Endothelial cell of umbilical vein (primary cell): Measurements from ENCODE around the gene VIT. TPM values are rescaled to one million over a fixed set of nuclear protein-coding genes. Genes with fewer than 3 reads are reported as not detected.

ENCODE experiments used
- BruUV-seq: library from RNA; stranded (reverse); fragments of 400-500 nt; replicated peaks from 2 replicates; lab custom pipeline; 2021; lab: Mats Ljungman, UMichigan
- CTCF ChIA-PET: fragments of 300-600, 350-600 bp; sonication (Branson Sonifier 250); formaldehyde crosslinking; loops from one replicate; lab custom pipeline; 2021; ENCODE audit warnings: antibody characterized with exemption, inconsistent platforms; lab: Charles Lee
- POLR2A ChIA-PET: fragments of 300-600, 350-600 bp; sonication (Branson Sonifier 250); formaldehyde crosslinking; loops from one replicate; lab custom pipeline; 2021; ENCODE audit warnings: antibody characterized with exemption, inconsistent platforms; lab: Charles Lee
- DNase-seq: peaks from one replicate; pipeline ENCODE4 v3.0.0-alpha.2; 2011; ENCODE audit warnings: low read depth, low spot score
- FAIRE-seq: peaks from 2 replicates; lab custom pipeline; 2011; peaks lifted over from hg19 to GRCh38; lab: Jason Lieb, UNC
- H2AFZ ChIP-seq: 2 replicates; pipeline ENCODE4 v1.6.0; 2012; ENCODE audit warnings: low read depth, low read length, control low read depth, inconsistent platforms
- H3K27ac ChIP-seq: 2 replicates; pipeline ENCODE4 v1.5.1; 2011; ENCODE audit warnings: low read depth, mild to moderate bottlenecking, control low read depth, low read length, moderate library complexity; ENCODE audit not compliant: insufficient read depth
- H3K27me3 ChIP-seq, 2 experiments: 2 replicates each; pipeline versions ENCODE4 v1.6.0 to v1.6.1; 2011; ENCODE audit warnings: low read length in 2 of 2, mixed read lengths in 1 of 2; ENCODE audit not compliant: control insufficient read depth in 2 of 2, insufficient read depth in 2 of 2
- H3K36me3 ChIP-seq, 2 experiments: 2 replicates in 1 of 2; 3 replicates in 1 of 2; pipeline ENCODE4 v1.5.1; 2011; ENCODE audit warnings: low read length in 2 of 2, mild to moderate bottlenecking in 1 of 2, moderate library complexity in 1 of 2; ENCODE audit not compliant: control insufficient read depth in 2 of 2, insufficient read depth in 2 of 2; ENCODE audit errors: extremely low read depth in 1 of 2
- H3K4me1 ChIP-seq: 3 replicates; pipeline ENCODE4 v1.5.1; 2011; ENCODE audit warnings: mild to moderate bottlenecking, low read length; ENCODE audit not compliant: control insufficient read depth, insufficient read depth; ENCODE audit errors: extremely low read depth
- H3K4me2 ChIP-seq: 2 replicates; pipeline ENCODE4 v1.6.1; 2011; ENCODE audit warnings: low read length, control low read depth, mixed read lengths; ENCODE audit not compliant: insufficient read depth
- H3K4me3 ChIP-seq, 3 experiments: fragments of 200-600 bp in 1 of 3; sonication (generic), shearing (Covaris generic) in 1 of 3; replicated peaks in 1 of 3; 2 replicates each; pipeline ENCODE4 v1.5.1; 2011 to 2016; ENCODE audit warnings: control low read depth in 3 of 3, low read length in 3 of 3, mild to moderate bottlenecking in 2 of 3, inconsistent platforms in 1 of 3, low read depth in 1 of 3, moderate library complexity in 1 of 3; ENCODE audit not compliant: insufficient read depth in 1 of 3
- H3K79me2 ChIP-seq: 2 replicates; pipeline ENCODE4 v1.6.0; 2012; ENCODE audit warnings: low read length, inconsistent platforms; ENCODE audit not compliant: control insufficient read depth, insufficient read depth
- H3K9ac ChIP-seq: replicated peaks from 2 replicates; pipeline ENCODE3; 2011; ENCODE audit warnings: low read length, control low read depth; ENCODE audit not compliant: insufficient read depth; ENCODE audit errors: extremely low read depth
- H3K9me1 ChIP-seq: replicated peaks from 3 replicates; pipeline ENCODE4 v1.6.0; 2011; ENCODE audit warnings: mild to moderate bottlenecking, low read length; ENCODE audit not compliant: control insufficient read depth, insufficient read depth; ENCODE audit errors: extremely low read depth
- H3K9me3 ChIP-seq: replicated peaks from 2 replicates; pipeline ENCODE4 v1.5.1; 2012; ENCODE audit warnings: low read length, inconsistent platforms; ENCODE audit not compliant: control insufficient read depth, insufficient read depth
- H4K20me1 ChIP-seq: replicated peaks from 2 replicates; pipeline ENCODE3; 2011; ENCODE audit warnings: mild to moderate bottlenecking, low read length; ENCODE audit not compliant: control insufficient read depth, insufficient read depth; ENCODE audit errors: extremely low read depth
- CTCF ChIP-seq, 2 donors: IDR thresholded peaks; 1 replicate in 1 of 2; 2 replicates in 1 of 2; pipeline ENCODE4 v1.5.1; 2011; ENCODE audit warnings: low read length in 2 of 2, mild to moderate bottlenecking in 2 of 2, moderate library complexity in 2 of 2, control low read depth in 1 of 2, inconsistent platforms in 1 of 2, low read depth in 1 of 2; ENCODE audit not compliant: insufficient read depth in 1 of 2; ENCODE audit errors: extremely low read depth in 1 of 2
- EZH2 ChIP-seq: IDR thresholded peaks from 2 replicates; pipeline ENCODE4 v1.6.1; 2012; ENCODE audit warnings: borderline replicate concordance, low read depth, mild to moderate bottlenecking, moderate library complexity, low read length, inconsistent platforms; ENCODE audit not compliant: severe bottlenecking
- FOS ChIP-seq: IDR thresholded peaks from 2 replicates; pipeline ENCODE4 v1.6.1; 2011; ENCODE audit warnings: mild to moderate bottlenecking, low read length, moderate library complexity, borderline replicate concordance; ENCODE audit not compliant: insufficient read depth
- GATA2 ChIP-seq: IDR thresholded peaks from 2 replicates; pipeline ENCODE4 v1.7.0; 2011; ENCODE audit warnings: low read depth, mild to moderate bottlenecking, moderate library complexity, mixed read lengths, low read length; ENCODE audit not compliant: insufficient read length, insufficient read depth
- JUN ChIP-seq: IDR thresholded peaks from 2 replicates; pipeline ENCODE4 v1.6.1; 2011; ENCODE audit warnings: borderline replicate concordance, low read depth; ENCODE audit not compliant: insufficient read length, insufficient read depth
- MYC ChIP-seq: IDR thresholded peaks from one replicate; pipeline ENCODE4 v1.6.1; 2011; ENCODE audit warnings: mild to moderate bottlenecking, low read depth, low read length
- POLR2A ChIP-seq: IDR thresholded peaks from 2 replicates; pipeline ENCODE4 v1.6.1; 2012; ENCODE audit warnings: low read depth, mild to moderate bottlenecking, control low read depth, low read length
- POLR2AphosphoS5 ChIP-seq: IDR thresholded peaks from 2 replicates; pipeline ENCODE4 v1.6.1; 2012; ENCODE audit warnings: low read depth, mild to moderate bottlenecking, control low read depth, low read length, moderate library complexity; ENCODE audit not compliant: insufficient read depth
- dilution Hi-C: fragments of 300-500 bp; cut with MboI; formaldehyde crosslinking; loops from one replicate; pipeline ENCODE4 v1.15.0; 2019; ENCODE audit warnings: low sequenced_read_pairs; ENCODE audit not compliant: extremely low pct_ligation_motif_present
- intact Hi-C: fragments of 100-400 bp; cut with micrococcal nuclease; formaldehyde crosslinking; loops from one replicate; pipeline ENCODE4 v1.10.0; 2022
- polyA plus RNA-seq, 4 experiments: library from polyadenylated mRNA; depleted of rRNA in 3 of 4; stranded (reverse) in 3 of 4; unstranded in 1 of 4; fragments of >200 nt; gene quantifications; 2 replicates each; pipeline versions ENCODE4 v1.2.1 to v1.2.3, GENCODE V29; 2011 to 2012; ENCODE audit warnings: missing spikeins in 1 of 4
- total RNA-seq: library from RNA; stranded (reverse); gene quantifications from 2 replicates; pipeline ENCODE4 v1.2.3, GENCODE V29; 2021
- TF ChIP-seq, protein P1 (sequence below): IDR thresholded peaks from 2 replicates; pipeline ENCODE4 v1.6.1; 2011; ENCODE audit not compliant: insufficient read depth, insufficient read length

The VIT gene
- total and polyA plus RNA-seq, 2 donors (not counting 3 experiments of a cell fraction or from before 2014, with no cell fraction given) = 0.54 to 0.88 TPM

DNA sequence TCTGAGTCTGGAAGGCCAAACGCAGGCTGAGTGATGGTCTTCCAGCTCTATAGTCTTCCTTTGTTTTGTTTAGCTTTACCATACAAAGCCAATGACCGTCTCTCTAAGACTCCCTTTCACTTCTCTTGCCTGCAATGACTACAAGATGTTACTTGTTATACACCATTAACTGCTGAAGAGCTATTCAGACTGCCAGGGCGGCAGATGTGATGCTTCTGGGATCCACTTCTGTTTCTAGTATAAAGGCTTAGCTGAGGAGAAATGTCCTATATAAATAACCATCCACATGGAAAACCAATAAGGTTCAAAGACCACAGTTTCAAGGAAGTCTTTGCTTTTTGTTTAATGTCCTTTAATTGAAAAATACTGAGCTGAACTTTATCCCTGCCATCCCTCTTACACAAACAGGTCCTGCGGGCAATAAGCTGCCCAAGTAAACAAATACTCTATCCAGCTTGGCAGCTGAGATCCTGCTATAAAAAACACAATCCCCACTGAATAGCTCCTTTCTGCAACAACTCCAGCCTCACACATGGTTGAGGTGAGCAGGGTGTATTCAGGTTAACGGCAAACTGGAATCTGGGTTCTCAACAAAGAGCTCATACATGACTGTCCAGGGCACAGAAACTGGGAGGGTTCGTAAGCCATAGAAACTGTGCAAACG is 124.6 kb downstream of the VIT start:
- no TSS peak for BruUV-seq
- Histone ChIP-seq H3K36me3 (no peaks in the 10 kb centered on the region), H3K9me1 (no peaks in the 10 kb centered on the region), H3K79me2 (no peaks in the 10 kb centered on the region), H2AFZ (no peak overlapping the region), H3K4me3 (no peak overlapping the region), H3K4me1 (peaks cover 3% of the 10 kb centered on the region), H3K9me3 (no peaks in the 10 kb centered on the region), H3K27me3 (no peaks in the 10 kb centered on the region), H3K9ac (no peak overlapping the region), H4K20me1 (no peaks in the 10 kb centered on the region), H3K4me2 (no peak overlapping the region), H3K27ac (no peak overlapping the region)
- intact Hi-C loops (no loop called here), dilution Hi-C loops (no loop called here)
- ChIA-PET CTCF (interaction anchor here (1.0 to 2.9 kb wide), 2 partner anchors 10 to 35 kb away, joined by 7 to 18 read pairs; no protein-coding TSS in a partner anchor), POLR2A (no interaction called here)
- FAIRE-seq (no peak), DNase-seq (no peak)
- no peak for TF ChIP-seq CTCF (IDR thresholded peaks at IDR 0.05; ENCODE audit: extremely low read depth in 1 of 2, insufficient read depth in 1 of 2, low read depth in 1 of 2, low read length in 2 of 2)
- no peak for TF ChIP-seq POLR2A
- TF ChIP-seq POLR2AphosphoS5 = no peak
- TF ChIP-seq JUN = no peak
- TF ChIP-seq GATA2 = no peak
- TF ChIP-seq, protein P1, sequence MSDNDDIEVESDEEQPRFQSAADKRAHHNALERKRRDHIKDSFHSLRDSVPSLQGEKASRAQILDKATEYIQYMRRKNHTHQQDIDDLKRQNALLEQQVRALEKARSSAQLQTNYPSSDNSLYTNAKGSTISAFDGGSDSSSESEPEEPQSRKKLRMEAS = no peak
- no peak for TF ChIP-seq EZH2
- no peak for TF ChIP-seq MYC
- TF ChIP-seq FOS = no peak
